ENCODE measurements around the gene RBKS.

Gene RBKS

GRCh38 chr2:27822049-27822448 is 68.1 kb downstream of the RBKS start:
- Histone ChIP-seq H3K36me3 (ENCODE audit: insufficient read depth) (no peaks in the 10 kb centered on the region), H3K79me2 (ENCODE audit: insufficient read depth, low read depth) (no peaks in the 10 kb centered on the region), H4K20me1 (ENCODE audit: insufficient read depth) (no peaks in the 10 kb centered on the region), H2AFZ (ENCODE audit: low read depth) (no peak overlapping the region), H3K4me3 (IDR thresholded peaks at IDR 0.05; ENCODE audit: insufficient read depth, low read depth, low read length) (no peak overlapping the region), H3K27me3 (ENCODE audit: insufficient read depth, low read depth) (no peaks in the 10 kb centered on the region), H3K4me2 (no peak overlapping the region), H3K4me1 (ENCODE audit: low read depth, poor library complexity, severe bottlenecking) (no peaks in the 10 kb centered on the region), H3K9ac (no peak overlapping the region), H3K27ac (no peak overlapping the region)
- TF ChIP-seq, protein P1, sequence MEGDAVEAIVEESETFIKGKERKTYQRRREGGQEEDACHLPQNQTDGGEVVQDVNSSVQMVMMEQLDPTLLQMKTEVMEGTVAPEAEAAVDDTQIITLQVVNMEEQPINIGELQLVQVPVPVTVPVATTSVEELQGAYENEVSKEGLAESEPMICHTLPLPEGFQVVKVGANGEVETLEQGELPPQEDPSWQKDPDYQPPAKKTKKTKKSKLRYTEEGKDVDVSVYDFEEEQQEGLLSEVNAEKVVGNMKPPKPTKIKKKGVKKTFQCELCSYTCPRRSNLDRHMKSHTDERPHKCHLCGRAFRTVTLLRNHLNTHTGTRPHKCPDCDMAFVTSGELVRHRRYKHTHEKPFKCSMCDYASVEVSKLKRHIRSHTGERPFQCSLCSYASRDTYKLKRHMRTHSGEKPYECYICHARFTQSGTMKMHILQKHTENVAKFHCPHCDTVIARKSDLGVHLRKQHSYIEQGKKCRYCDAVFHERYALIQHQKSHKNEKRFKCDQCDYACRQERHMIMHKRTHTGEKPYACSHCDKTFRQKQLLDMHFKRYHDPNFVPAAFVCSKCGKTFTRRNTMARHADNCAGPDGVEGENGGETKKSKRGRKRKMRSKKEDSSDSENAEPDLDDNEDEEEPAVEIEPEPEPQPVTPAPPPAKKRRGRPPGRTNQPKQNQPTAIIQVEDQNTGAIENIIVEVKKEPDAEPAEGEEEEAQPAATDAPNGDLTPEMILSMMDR (conservative IDR thresholded peaks at IDR 0.05; ENCODE audit: low read depth, low read length): no peak

- Histone ChIP-seq H3K27ac (no peak overlapping the region), H3K36me3 (ENCODE audit: insufficient read depth) (no peaks in the 10 kb centered on the region), H3K27me3 (ENCODE audit: insufficient read depth, low read depth) (no peaks in the 10 kb centered on the region), H3K4me2 (no peak overlapping the region), H3K79me2 (ENCODE audit: insufficient read depth, low read depth) (no peaks in the 10 kb centered on the region), H3K9ac (no peak overlapping the region), H3K4me3 (IDR thresholded peaks at IDR 0.05; ENCODE audit: insufficient read depth, low read depth, low read length) (no peak overlapping the region), H4K20me1 (ENCODE audit: insufficient read depth) (no peaks in the 10 kb centered on the region), H2AFZ (ENCODE audit: low read depth) (no peak overlapping the region), H3K4me1 (ENCODE audit: low read depth, poor library complexity, severe bottlenecking) (no peaks in the 10 kb centered on the region)
- TF ChIP-seq, protein P1 (conservative IDR thresholded peaks at IDR 0.05; ENCODE audit: low read depth, low read length): no peak
Measured at GRCh38 chr2:27815860-27816438, 74.2 kb downstream of the RBKS start.

DNA sequence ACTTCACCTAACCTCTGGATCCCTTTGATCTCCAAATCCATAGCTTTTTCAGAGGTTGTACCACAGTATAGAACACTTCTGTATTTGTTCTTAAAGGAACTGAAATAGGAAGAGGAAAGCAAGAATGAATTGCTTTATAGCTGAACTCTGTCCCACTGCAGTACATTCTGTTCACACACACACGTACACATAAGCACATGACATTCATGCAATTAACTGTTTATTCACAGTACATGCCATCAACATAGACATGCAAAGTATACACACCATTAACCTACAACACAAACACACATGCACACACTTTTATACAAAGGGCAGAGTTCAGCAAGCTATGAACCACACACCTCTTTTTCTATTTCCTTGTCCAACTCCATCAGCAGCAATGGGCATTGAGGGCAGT is 75.4 kb downstream of the RBKS start:
- TF ChIP-seq, protein P1 (conservative IDR thresholded peaks at IDR 0.05; ENCODE audit: low read depth, low read length): no peak
- no peak overlapping the region for H2AFZ ChIP-seq (ENCODE audit: low read depth)
- no peak overlapping the region for H3K27ac ChIP-seq
- H3K79me2 ChIP-seq (ENCODE audit: insufficient read depth, low read depth): no peaks in the 10 kb centered on the region
- no peaks in the 10 kb centered on the region for H3K27me3 ChIP-seq (ENCODE audit: insufficient read depth, low read depth)
- H4K20me1 ChIP-seq (ENCODE audit: insufficient read depth): no peaks in the 10 kb centered on the region
- H3K9ac ChIP-seq: no peak overlapping the region
- H3K4me2 ChIP-seq: no peak overlapping the region
- H3K36me3 ChIP-seq (ENCODE audit: insufficient read depth): no peaks in the 10 kb centered on the region
- H3K4me1 ChIP-seq (ENCODE audit: low read depth, poor library complexity, severe bottlenecking): peaks cover 3% of the 10 kb centered on the region
- no peak overlapping the region for H3K4me3 ChIP-seq (IDR thresholded peaks at IDR 0.05; ENCODE audit: insufficient read depth, low read depth, low read length)

- Histone ChIP-seq H3K36me3 (ENCODE audit: insufficient read depth) (no peaks in the 10 kb centered on the region), H3K27ac (no peak overlapping the region), H3K4me1 (ENCODE audit: low read depth, poor library complexity, severe bottlenecking) (peaks cover 12% of the 10 kb centered on the region), H3K9ac (no peak overlapping the region), H3K79me2 (ENCODE audit: insufficient read depth, low read depth) (no peaks in the 10 kb centered on the region), H3K4me2 (no peak overlapping the region), H3K27me3 (ENCODE audit: insufficient read depth, low read depth) (no peaks in the 10 kb centered on the region), H4K20me1 (ENCODE audit: insufficient read depth) (no peaks in the 10 kb centered on the region), H3K4me3 (IDR thresholded peaks at IDR 0.05; ENCODE audit: insufficient read depth, low read depth, low read length) (no peak overlapping the region), H2AFZ (ENCODE audit: low read depth) (no peak overlapping the region)
- TF ChIP-seq, protein P1 (conservative IDR thresholded peaks at IDR 0.05; ENCODE audit: low read depth, low read length): no peak
Measured at GRCh38 chr2:27811768-27812167, 78.4 kb downstream of the RBKS start.
